ENCODE results near the gene EIF4G1.
"Not testable (repeated sequence)": the region's sequence is repeated elsewhere in the genome, so short reads cannot be mapped to it uniquely, and the experiment has no call there.

Gene EIF4G1

GRCh38 chr3:184314363-184314699, at the start of gene EIF4G1:
Gene EIF4G1 (plus strand): TSS chr3:184314606. CDS start chr3:184315797, 1,191 bp downstream.
- FAIRE-seq, result no peak

GRCh38 chr3:184267249-184267648, 47.2 kb upstream of the EIF4G1 start:
- FAIRE-seq, result not testable (repeated sequence)

GRCh38 chr3:184272269-184272668, 42.1 kb upstream of the EIF4G1 start:
- no peak for FAIRE-seq

GRCh38 chr3:184275381-184275701, 39.1 kb upstream of the EIF4G1 start:
- FAIRE-seq, result no peak

GRCh38 chr3:184275961-184276910, 38.2 kb upstream of the EIF4G1 start, which contains the start of gene ECE2:
Gene ECE2 (plus strand): TSS chr3:184276022. CDS start chr3:184276154, 132 bp downstream.
- no peak for FAIRE-seq

GRCh38 chr3:184277366-184277765, 37.0 kb upstream of the EIF4G1 start:
- no peak for FAIRE-seq

GRCh38 chr3:184282941-184283340, 31.5 kb upstream of the EIF4G1 start:
- no peak for FAIRE-seq

- FAIRE-seq, result no peak
These were observed 30.7 kb upstream of the EIF4G1 start for GRCh38 chr3:184283681-184284080.

GRCh38 chr3:184284696-184285095, 29.7 kb upstream of the EIF4G1 start:
- peak; percentile 31 for FAIRE-seq

- no peak for FAIRE-seq
These were observed 24.9 kb upstream of the EIF4G1 start for GRCh38 chr3:184289426-184289938.

- FAIRE-seq, result no peak
These were observed 24.1 kb upstream of the EIF4G1 start for GRCh38 chr3:184290331-184290730.

GRCh38 chr3:184291044-184291737, 23.2 kb upstream of the EIF4G1 start:
- FAIRE-seq, result no peak

- no peak for FAIRE-seq
These were observed 22.5 kb upstream of the EIF4G1 start for GRCh38 chr3:184291738-184292445.

- FAIRE-seq, result no peak
These were observed 18.6 kb upstream of the EIF4G1 start for GRCh38 chr3:184295771-184296170.

- no peak for FAIRE-seq
These were observed 17.8 kb upstream of the EIF4G1 start for GRCh38 chr3:184296616-184297015.

GRCh38 chr3:184298759-184299487, 15.5 kb upstream of the EIF4G1 start, which contains the start of gene PSMD2:
Gene PSMD2 (plus strand): TSS chr3:184299241. CDS start chr3:184299267, 26 bp downstream.
- FAIRE-seq, result no peak

- no peak for FAIRE-seq
These were observed 14.7 kb upstream of the EIF4G1 start for GRCh38 chr3:184299488-184300377.

- no peak for FAIRE-seq
These were observed 14.1 kb upstream of the EIF4G1 start for GRCh38 chr3:184300378-184300720.

- no peak for FAIRE-seq
These were observed 8.8 kb upstream of the EIF4G1 start for GRCh38 chr3:184305577-184305976.

GRCh38 chr3:184306341-184306972, 7.9 kb upstream of the EIF4G1 start:
- FAIRE-seq, result no peak

- no peak for FAIRE-seq
These were observed 6.5 kb upstream of the EIF4G1 start for GRCh38 chr3:184307915-184308314.
